Left ventricle myocardium inferior (tissue), 1 donor: ENCODE measurements around the gene APBA1. TPM values are rescaled to one million over a fixed set of nuclear protein-coding genes. Genes with fewer than 3 reads are reported as not detected.

ENCODE experiments used
- DNase-seq: peaks from one replicate; pipeline ENCODE4 v3.0.0-alpha.2; 2020
- H3K27ac ChIP-seq: fragments of 200-600 bp; replicated peaks from 2 replicates; pipeline ENCODE4 v1.8.0; 2021
- H3K27me3 ChIP-seq: fragments of 200-600 bp; 2 replicates; pipeline ENCODE4 v1.8.0; 2021; ENCODE audit warnings: low read depth
- H3K36me3 ChIP-seq: fragments of 200-600 bp; 2 replicates; pipeline ENCODE4 v1.8.0; 2021
- H3K4me1 ChIP-seq: fragments of 200-600 bp; 2 replicates; pipeline ENCODE4 v1.8.0; 2021
- H3K4me3 ChIP-seq: fragments of 200-600 bp; 2 replicates; pipeline ENCODE4 v1.8.0; 2021; ENCODE audit warnings: mild to moderate bottlenecking, moderate library complexity
- H3K9me3 ChIP-seq: fragments of 200-600 bp; replicated peaks from 2 replicates; pipeline ENCODE4 v1.8.0; 2021
- CTCF ChIP-seq: fragments of 200-600 bp; IDR thresholded peaks from 2 replicates; pipeline ENCODE4 v1.8.0; 2021; ENCODE audit warnings: antibody characterized with exemption, mild to moderate bottlenecking, borderline replicate concordance
- intact Hi-C: fragments of 100-400 bp; cut with micrococcal nuclease; formaldehyde crosslinking; loops from one replicate; pipeline ENCODE4 v1.11.0; 2022
- total RNA-seq: library from RNA; stranded (reverse); fragmentation: NEBNext Ultra II Directional; extraction: Animal tissue kit (Norgen Biotek cat#: 25700); gene quantifications from one replicate; pipeline ENCODE4 v1.2.1, GENCODE V29; 2021
- donor health status: DM: no; HTN: yes; CAD: no; lungs with severe emphysema.

Gene APBA1
- total RNA-seq, 1 donor from 2014 or later: 3.0 TPM

DNA sequence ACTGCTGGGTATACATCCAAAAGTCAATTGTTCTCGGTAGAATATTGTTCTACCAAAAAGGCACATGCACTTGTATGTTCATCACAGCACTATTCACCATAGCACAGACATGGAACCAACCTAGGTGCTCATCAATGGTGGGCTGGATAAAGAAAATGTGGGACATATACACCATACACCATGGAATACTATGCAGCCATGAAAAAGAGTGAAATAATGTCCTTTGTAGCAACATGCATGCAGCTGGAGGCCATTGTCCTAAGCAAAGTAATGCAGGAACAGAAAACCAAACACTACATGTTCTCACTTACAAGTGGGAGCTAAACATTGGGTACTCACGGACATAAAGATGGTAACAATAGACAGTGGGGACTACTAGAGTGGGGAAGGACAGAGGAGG is 145.5 kb downstream of the APBA1 start:
- intact Hi-C loops: no loop called here
- TF ChIP-seq CTCF: no peak
- Histone ChIP-seq H3K27me3 (no peaks in the 10 kb centered on the region), H3K27ac (no peak overlapping the region), H3K9me3 (peaks cover 23% of the 10 kb centered on the region), H3K4me3 (no peak overlapping the region), H3K4me1 (no peaks in the 10 kb centered on the region), H3K36me3 (no peaks in the 10 kb centered on the region)
- DNase-seq: no peak

GRCh38 chr9:69519470-69520240 is 152.5 kb downstream of the APBA1 start:
- H3K9me3 ChIP-seq: no peaks in the 10 kb centered on the region
- H3K4me1 ChIP-seq: no peaks in the 10 kb centered on the region
- DNase-seq: no peak
- H3K27me3 ChIP-seq: no peaks in the 10 kb centered on the region
- intact Hi-C loops: no loop called here
- H3K36me3 ChIP-seq: peaks cover 8% of the 10 kb centered on the region
- no peak for TF ChIP-seq CTCF
- no peak overlapping the region for H3K27ac ChIP-seq
- H3K4me3 ChIP-seq: no peak overlapping the region

GRCh38 chr9:69516353-69517322 is 155.5 kb downstream of the APBA1 start:
- intact Hi-C loops: no loop called here
- Histone ChIP-seq H3K27ac (no peak overlapping the region), H3K9me3 (no peaks in the 10 kb centered on the region), H3K27me3 (no peaks in the 10 kb centered on the region), H3K4me1 (no peaks in the 10 kb centered on the region), H3K36me3 (peaks cover 8% of the 10 kb centered on the region), H3K4me3 (no peak overlapping the region)
- TF ChIP-seq CTCF: no peak
- no peak for DNase-seq

GRCh38 chr9:69515810-69516209 is 156.4 kb downstream of the APBA1 start:
- intact Hi-C loops: no loop called here
- no peak overlapping the region for H3K27ac ChIP-seq
- no peak for TF ChIP-seq CTCF
- H3K4me3 ChIP-seq: no peak overlapping the region
- H3K9me3 ChIP-seq: no peaks in the 10 kb centered on the region
- H3K4me1 ChIP-seq: no peaks in the 10 kb centered on the region
- no peak for DNase-seq
- no peaks in the 10 kb centered on the region for H3K27me3 ChIP-seq
- H3K36me3 ChIP-seq: peaks cover 8% of the 10 kb centered on the region

GRCh38 chr9:69513141-69513820 is 158.9 kb downstream of the APBA1 start:
- H3K9me3 ChIP-seq: no peaks in the 10 kb centered on the region
- no peak for TF ChIP-seq CTCF
- no peak for DNase-seq
- no peaks in the 10 kb centered on the region for H3K4me1 ChIP-seq
- no peaks in the 10 kb centered on the region for H3K27me3 ChIP-seq
- peaks cover 8% of the 10 kb centered on the region for H3K36me3 ChIP-seq
- H3K4me3 ChIP-seq: no peak overlapping the region
- no peak overlapping the region for H3K27ac ChIP-seq
- intact Hi-C loops: no loop called here
